Limb (tissue), 2 donors: ENCODE measurements around the gene IVNS1ABP.
"Not testable (repeated sequence)": the region's sequence is repeated elsewhere in the genome, so short reads cannot be mapped to it uniquely, and the experiment has no call there.

Experiments used
- DNase-seq, 2 donors: peaks; one replicate each; pipeline ENCODE4 v3.0.0-alpha.2; 2016; ENCODE audit errors: extremely low spot score in 2 of 2

Gene IVNS1ABP

GRCh38 chr1:185257116-185257949 lies 59.7 kb downstream of the IVNS1ABP start:
- DNase-seq, result not testable (repeated sequence)

DNA sequence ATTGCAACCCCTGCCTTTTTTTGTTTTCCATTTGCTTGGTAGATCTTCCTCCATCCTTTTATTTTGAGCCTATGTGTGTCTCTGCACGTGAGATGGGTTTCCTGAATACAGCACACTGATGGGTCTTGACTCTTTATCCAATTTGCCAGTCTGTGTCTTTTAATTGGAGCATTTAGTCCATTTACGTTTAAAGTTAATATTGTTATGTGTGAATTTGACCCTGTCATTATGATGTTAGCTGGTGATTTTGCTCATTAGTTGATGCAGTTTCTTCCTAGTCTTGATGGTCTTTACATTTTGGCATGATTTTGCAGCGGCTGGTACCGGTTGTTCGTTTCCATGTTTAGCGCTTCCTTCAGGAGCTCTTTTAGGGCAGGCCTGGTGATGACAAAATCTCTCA lies 61.4 kb downstream of the IVNS1ABP start:
- DNase-seq, result not testable (repeated sequence)

GRCh38 chr1:185252404-185252803 lies 64.6 kb downstream of the IVNS1ABP start:
- DNase-seq, result not testable (repeated sequence)

- DNase-seq, result not testable (repeated sequence)
Measured at GRCh38 chr1:185251928-185252327, 65.1 kb downstream of the IVNS1ABP start.

- DNase-seq, result no peak
Measured at GRCh38 chr1:185250063-185250462, 67.0 kb downstream of the IVNS1ABP start.

GRCh38 chr1:185249563-185249962 lies 67.5 kb downstream of the IVNS1ABP start:
- DNase-seq, result no peak
